Activated T-helper 1 cell treated with anti-CD3 and anti-CD28 coated beads, Interleukin-2, amount 50 U/mL, for 16 hours (primary cell): Measurements from ENCODE around the gene PCDH19.

Experiments
- DNase-seq, 2 donors: peaks; one replicate each; pipeline ENCODE4 v3.0.0-alpha.2; 2020; ENCODE audit warnings: low read depth in 1 of 2, low spot score in 1 of 2

PCDH19 gene

DNA sequence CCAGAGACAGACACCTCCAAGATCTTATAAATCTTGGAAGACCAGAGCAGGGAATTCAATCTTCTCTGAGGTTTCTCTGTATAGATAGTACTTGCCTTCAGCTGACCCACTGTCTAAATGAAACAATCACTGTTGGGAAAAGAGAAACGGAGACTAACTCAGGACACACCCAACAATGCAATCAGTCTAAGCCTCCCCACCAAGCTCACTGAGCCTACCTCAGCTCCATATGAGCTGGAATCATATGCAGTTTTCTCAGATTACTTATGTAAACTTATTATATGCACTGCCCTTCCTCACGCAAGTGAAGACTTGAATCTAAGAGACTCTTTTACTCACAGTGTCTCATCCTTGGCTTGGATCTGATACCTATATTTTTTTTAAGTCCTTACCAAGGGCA, 110.5 kb downstream of the PCDH19 start:
- no peak for DNase-seq

DNA sequence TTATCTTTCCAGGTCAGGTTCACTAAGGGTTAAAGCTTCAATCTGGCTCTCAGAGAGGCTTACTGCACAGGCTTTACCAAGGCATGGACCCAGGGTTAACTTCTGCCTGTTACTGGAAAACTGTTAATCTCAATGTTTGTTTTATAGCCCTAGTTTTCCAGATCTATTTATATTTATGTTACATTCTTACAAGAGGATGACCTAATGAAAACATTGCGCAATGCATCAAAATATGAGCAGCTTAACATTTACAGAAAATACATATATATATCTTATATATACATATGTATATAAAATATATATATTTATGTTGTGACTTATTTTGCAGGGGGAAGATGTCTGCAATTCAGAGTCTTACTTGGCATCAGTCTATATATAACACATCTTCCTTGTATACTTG, 112.3 kb downstream of the PCDH19 start:
- DNase-seq: no peak

DNA sequence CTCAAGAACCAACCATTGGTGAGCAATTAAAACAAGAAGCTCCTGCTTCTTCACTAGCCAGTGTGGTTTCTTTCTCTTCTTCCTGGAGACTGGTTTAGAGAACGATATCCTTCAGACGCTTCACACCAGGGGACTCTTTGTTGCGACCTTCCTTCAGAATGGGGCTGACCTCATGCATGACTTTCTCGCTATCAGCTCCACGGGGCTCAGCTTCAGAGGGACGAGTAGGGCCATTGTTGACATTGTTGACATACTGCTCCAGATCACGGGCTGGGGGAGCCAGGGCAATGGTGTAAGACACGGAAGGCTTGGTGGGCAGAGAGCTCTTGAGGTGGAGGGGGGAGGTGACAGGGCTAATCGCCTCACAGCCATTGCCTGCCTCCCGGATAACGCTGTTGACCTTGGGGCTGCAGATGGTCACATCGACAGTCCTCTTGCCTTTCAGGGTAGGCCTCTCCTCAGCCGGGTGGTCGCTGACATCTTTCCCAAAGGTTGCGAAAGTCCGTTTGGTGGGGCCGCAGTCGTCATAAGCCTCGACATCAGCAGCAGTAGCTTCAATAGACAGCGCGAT, 113.8 kb downstream of the PCDH19 start:
- no peak for DNase-seq

DNA sequence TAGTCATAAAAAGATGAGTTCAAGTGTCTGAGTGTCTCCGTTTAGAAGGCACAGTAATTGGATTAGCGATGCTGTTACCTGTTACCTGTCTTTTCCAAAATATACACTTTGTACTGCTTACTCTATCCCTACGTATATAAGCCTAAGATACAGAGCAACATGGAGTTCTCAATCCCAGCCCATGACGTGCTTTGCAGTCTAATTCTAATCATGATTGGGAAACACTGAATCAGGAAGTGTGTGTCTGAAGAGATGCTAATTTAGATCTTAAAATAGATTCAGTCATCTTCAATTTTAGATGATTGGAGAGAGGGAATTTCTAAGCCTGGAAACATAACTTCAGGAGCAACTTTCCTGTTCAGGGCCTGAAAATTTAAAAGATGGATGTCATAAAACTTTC, 115.1 kb downstream of the PCDH19 start:
- DNase-seq: no peak

DNA sequence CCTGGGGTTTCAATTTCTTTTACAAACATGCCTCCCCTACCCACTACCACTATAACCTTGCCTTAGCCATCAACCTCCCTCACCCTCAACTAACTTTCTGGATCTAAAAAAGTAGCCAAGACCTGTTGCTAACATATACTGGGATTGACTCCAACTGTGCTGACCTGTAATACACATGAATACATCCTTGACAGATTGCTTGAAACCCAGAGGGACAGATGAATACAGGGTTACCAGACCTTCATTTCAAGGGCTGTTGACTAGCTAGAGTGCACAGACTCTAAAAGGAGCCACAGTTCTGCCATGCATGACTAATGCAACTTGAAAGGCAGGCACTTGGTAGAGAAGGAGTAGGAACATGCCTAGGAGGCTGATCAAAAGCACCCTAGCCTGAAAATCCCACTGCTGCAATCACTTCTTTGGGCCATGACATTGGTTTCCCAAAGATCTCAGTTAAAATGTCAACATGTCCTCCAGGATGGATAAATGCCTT, 121.0 kb downstream of the PCDH19 start:
- DNase-seq: no peak

DNA sequence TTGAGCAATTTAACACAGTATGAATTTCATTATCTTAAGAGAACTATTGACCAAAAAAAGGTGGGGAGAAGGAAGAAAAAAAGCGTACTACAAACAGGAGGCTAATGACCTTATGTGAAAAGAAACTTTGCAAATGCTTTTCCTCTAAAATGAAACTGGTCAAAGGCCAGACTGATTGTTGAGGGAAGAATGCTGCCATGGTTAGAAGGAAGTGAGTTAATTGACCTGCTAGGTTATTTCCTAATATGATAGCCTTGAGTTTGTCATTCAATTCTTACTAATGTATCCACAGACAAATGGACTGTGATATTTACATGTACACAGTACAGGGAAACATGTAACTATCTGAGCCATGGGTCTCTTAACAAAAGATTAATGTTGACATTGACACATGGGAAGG, 132.8 kb downstream of the PCDH19 start:
- DNase-seq: no peak

DNA sequence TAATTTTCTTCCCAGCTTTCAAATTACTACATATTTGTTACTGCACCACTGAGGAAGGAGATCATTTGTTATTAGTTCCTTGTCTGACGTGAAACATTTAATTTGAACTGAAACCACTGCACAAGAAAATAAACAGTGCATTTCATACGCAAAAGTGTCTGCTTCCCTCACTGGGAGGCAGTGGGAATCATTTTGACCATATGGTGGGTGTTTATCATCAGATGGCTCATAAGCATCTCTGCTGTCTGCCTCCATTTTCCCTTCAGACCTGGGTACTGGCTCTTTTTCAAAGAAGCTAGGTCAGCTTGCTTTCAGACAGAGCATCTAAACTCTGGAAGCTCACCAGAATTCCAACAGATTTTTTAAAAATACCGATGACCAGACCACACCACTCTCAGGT, 135.2 kb downstream of the PCDH19 start:
- no peak for DNase-seq

DNA sequence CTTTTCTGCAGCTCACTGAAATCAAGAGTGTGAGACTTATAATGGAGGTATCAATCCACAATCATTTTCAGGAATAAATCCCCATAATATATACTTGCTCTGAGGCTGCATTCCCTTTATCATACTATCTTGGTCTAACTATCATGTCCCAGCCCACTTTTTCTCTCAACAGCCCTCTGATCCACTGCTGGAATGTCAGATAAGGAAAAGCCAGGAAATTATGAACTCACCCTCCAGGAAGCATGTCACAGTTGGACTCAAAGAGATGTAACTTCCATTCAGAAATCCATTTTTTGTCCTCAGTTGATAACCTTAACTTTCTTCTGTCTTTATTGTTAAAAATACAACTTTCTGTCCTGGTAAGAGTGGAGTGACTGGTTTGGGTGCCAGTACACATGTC, 144.9 kb downstream of the PCDH19 start:
- no peak for DNase-seq

DNA sequence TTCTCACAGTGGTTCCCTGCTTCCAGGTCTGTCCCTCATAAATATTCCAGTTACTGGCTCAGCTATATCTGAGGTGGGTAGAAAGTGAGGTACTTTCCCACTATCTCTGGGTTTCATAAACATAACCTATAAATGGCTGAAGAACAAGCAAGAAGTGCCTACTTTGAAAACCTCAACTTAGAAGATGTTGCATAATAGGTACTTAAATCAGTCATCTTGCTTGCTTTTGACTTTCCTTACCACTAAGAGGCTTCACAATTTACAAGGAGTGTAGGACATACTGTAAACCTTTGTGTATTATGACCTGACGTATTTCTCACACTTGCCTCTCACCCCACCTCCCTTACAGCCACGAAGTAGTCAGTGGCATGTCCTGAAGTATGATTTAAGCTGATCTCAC, 145.9 kb downstream of the PCDH19 start:
- no peak for DNase-seq

DNA sequence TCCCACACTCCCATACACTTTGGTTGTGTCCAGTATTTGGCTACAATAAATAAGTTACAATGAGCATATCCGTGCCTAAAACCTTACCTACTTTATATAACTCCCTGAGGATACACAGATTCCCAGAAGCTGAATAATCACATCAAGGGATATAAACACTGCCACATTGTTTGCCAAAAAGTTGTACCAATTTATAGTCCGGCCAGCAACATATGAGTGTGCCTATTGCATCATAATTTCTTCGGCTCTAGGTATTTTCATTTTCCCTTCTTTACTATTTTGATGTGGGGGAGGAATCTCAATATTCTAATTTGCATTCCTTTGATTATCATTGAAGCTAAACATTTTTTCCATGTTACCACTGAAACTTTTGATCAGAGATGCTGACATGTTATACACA, 146.4 kb downstream of the PCDH19 start:
- DNase-seq: no peak

DNA sequence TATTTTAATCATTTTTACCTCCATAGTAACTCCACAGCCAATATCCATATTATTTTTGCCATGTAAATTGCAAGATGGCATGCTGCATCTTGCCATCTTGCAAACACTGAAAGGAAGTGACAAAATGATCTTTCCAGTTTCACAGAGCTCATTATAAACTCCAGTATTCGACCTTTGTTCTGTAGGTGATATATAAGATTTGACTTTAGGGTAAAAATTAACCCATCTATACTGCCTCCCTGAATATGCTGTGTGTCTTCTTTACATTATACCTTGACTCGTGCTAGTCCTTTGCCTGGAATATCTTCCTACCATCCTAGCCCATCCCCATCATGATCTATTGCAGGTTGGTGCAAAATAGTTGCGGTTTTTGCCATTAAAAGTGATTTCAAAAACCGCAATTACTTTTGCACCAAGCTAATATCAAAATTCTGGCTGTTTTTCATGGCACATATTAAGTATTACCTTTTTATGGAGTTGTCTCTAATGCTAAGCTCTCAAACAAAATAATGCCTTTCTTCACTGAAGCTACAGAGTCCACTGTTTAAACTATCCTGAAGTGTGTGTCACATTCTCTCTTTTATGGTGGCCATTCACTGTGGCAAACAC, 161.1 kb downstream of the PCDH19 start:
- no peak for DNase-seq

DNA sequence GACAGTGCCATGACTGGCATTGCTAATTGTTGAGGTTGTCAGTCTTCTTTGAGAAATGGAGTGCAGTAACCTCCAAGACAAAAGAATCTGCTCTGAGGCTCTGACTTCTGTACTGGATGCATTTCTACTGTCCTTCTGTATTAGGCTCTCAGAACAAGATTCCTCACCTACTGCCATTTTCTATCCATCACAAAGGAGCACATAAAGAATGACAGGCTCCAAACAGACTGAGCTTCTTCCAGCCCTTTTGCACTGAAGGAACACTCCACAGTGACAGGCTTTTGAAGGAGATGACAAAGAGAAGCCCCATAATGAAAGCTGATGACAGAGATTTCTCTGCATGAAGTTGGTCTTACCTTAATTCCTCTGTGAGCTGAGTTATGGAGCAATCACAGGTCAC, 162.2 kb downstream of the PCDH19 start:
- DNase-seq: no peak

DNA sequence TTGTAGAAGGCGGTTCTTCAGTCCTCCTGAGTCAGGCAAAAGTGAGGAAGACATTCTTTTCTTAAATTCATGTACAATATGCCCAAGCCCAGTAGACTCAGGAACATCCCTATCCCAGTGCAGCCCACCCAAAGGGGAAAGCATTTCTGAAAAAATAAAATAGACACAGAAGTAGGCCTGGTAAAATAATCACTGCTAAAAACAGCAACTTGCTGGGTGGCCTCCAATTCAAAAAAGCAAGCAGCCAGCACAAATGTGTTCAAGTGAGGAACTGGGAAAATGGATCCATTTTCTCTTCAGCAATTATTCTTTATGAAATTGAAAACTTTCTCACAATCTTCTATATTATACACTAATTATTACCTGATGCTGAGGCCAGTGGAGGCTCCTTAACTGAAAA, 165.4 kb downstream of the PCDH19 start:
- DNase-seq: no peak
